Bronchial epithelial cell (primary cell): ENCODE results near the gene PIEZO2. TPM values are rescaled to one million over a fixed set of nuclear protein-coding genes. Genes with fewer than 3 reads are reported as not detected.

Source experiments
- DNase-seq: peaks from one replicate; pipeline ENCODE4 v3.0.0-alpha.2; 2010; ENCODE audit warnings: low read depth
- FAIRE-seq: peaks from 2 replicates; lab custom pipeline; 2011; peaks lifted over from hg19 to GRCh38; lab: Jason Lieb, UNC
- H3K27me3 ChIP-seq: 2 replicates; pipeline ENCODE4 v1.5.1; 2011; ENCODE audit warnings: low read length; ENCODE audit not compliant: control insufficient read depth, insufficient read depth
- H3K36me3 ChIP-seq: 2 replicates; pipeline ENCODE4 v1.5.1; 2011; ENCODE audit warnings: low read length; ENCODE audit not compliant: control insufficient read depth, insufficient read depth
- H3K4me3 ChIP-seq: 2 replicates; pipeline ENCODE4 v1.5.1; 2011; ENCODE audit warnings: mild to moderate bottlenecking, low read depth, low read length, control low read depth
- CTCF ChIP-seq: IDR thresholded peaks from 2 replicates; pipeline ENCODE4 v1.5.1; 2011; ENCODE audit warnings: mild to moderate bottlenecking, moderate library complexity, low read length, control low read depth, inconsistent platforms; ENCODE audit not compliant: insufficient read depth, severe bottlenecking
- total RNA-seq: library from RNA; depleted of rRNA; stranded (reverse); fragments of >200 nt; gene quantifications from 2 replicates; pipeline ENCODE4 v1.2.1, GENCODE V29; 2014

Gene PIEZO2
- total RNA-seq, 1 donor from 2014 or later: 1.3 TPM

- no peak for TF ChIP-seq CTCF
- no peaks in the 10 kb centered on the region for H3K27me3 ChIP-seq
- FAIRE-seq: no peak
- H3K36me3 ChIP-seq: no peaks in the 10 kb centered on the region
- no peak overlapping the region for H3K4me3 ChIP-seq
- no peak for DNase-seq
Observed at GRCh38 chr18:11121443-11121849, 27.9 kb downstream of the PIEZO2 start.

GRCh38 chr18:11119959-11120587, 29.3 kb downstream of the PIEZO2 start:
- no peak for FAIRE-seq
- H3K27me3 ChIP-seq: no peaks in the 10 kb centered on the region

GRCh38 chr18:11119550-11119949, 29.8 kb downstream of the PIEZO2 start:
- H3K36me3 ChIP-seq: no peaks in the 10 kb centered on the region
- no peaks in the 10 kb centered on the region for H3K27me3 ChIP-seq
- DNase-seq: no peak
- no peak overlapping the region for H3K4me3 ChIP-seq
- no peak for TF ChIP-seq CTCF
- no peak for FAIRE-seq

More at GRCh38 chr18:11119959-11120587, 29.3 kb downstream of the PIEZO2 start:
- no peak for DNase-seq
- TF ChIP-seq CTCF: no peak
- Histone ChIP-seq H3K36me3 (no peaks in the 10 kb centered on the region), H3K4me3 (no peak overlapping the region)

GRCh38 chr18:11118051-11118766, 31.2 kb downstream of the PIEZO2 start:
- TF ChIP-seq CTCF: no peak
- no peaks in the 10 kb centered on the region for H3K27me3 ChIP-seq
- no peak overlapping the region for H3K4me3 ChIP-seq
- no peak for DNase-seq
- no peaks in the 10 kb centered on the region for H3K36me3 ChIP-seq
- peak; percentile 7 for FAIRE-seq

DNA sequence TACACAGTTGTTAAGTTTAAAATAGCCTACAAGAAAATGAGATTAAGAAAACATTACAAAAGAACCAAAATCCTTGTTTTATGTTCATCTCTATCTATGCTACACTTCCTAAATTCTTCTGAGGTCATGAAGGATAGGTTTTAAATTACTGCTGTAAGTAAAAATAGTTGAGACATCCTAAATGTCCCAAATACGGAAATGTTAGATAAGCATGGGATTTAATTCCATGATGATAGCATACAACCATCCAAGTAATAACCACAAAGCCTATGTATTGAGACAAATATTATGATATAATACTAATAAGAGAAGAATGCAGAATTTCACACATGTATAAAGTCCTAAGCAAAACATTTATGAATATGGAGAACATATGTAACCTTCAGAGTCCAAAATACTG, 34.1 kb downstream of the PIEZO2 start:
- no peaks in the 10 kb centered on the region for H3K36me3 ChIP-seq
- TF ChIP-seq CTCF: no peak
- DNase-seq (no peak), FAIRE-seq (no peak)
- H3K4me3 ChIP-seq: no peak overlapping the region
- no peaks in the 10 kb centered on the region for H3K27me3 ChIP-seq
